ENCODE measurements around the gene GALNS. TPM values are rescaled to one million over a fixed set of nuclear protein-coding genes. Genes with fewer than 3 reads are reported as not detected.
A peak's percentile ranks its signal among the peaks of the same experiment; 100 is the strongest.

GALNS gene
- total and polyA plus RNA-seq, 2 of the 13 experiments (the other 11 are each of a cell fraction or from before 2014, with no cell fraction given), result 9.2 to 9.8 TPM

- 0 out of 2 replicates have a peak, but pooled peaks have one; percentile 48 for TF ChIP-seq ZGPAT (CRISPR knock-in tag; IDR thresholded peaks at IDR 0.05)
- TF ChIP-seq NONO (IDR thresholded peaks at IDR 0.05), result no peak
- peak; percentile 44; the same call in 1 of the 2 replicates for TF ChIP-seq NONO (CRISPR knock-in tag; conservative IDR thresholded peaks at IDR 0.05)
- peak; percentile 60 for TF ChIP-seq RARA (CRISPR knock-in tag; IDR thresholded peaks at IDR 0.05)
- TF ChIP-seq PAXIP1 (CRISPR knock-in tag; conservative IDR thresholded peaks at IDR 0.05), result peak; percentile 92
- no peak for TF ChIP-seq ZNF24 (IDR thresholded peaks at IDR 0.05)
- TF ChIP-seq ZNF746 (CRISPR knock-in tag; IDR thresholded peaks at IDR 0.05), result peak; percentile 65; the same call in 1 of the 2 replicates
- TF ChIP-seq PCBP1 (IDR thresholded peaks at IDR 0.05; ENCODE audit: borderline replicate concordance, low read depth, low read length), result 0 out of 2 replicates have a peak, but pooled peaks have one; percentile 59
- peak; percentile 18; the same call in 1 of the 2 replicates for TF ChIP-seq ZNF460 (CRISPR knock-in tag; IDR thresholded peaks at IDR 0.05; ENCODE audit: borderline replicate concordance)
- TF ChIP-seq RXRA (CRISPR knock-in tag; IDR thresholded peaks at IDR 0.05), result peak; percentile 53; the same call in 1 of the 2 replicates
- 0 out of 2 replicates have a peak, but pooled peaks have one; percentile 47 for TF ChIP-seq ZMAT3 (CRISPR knock-in tag; conservative IDR thresholded peaks at IDR 0.05)
- TF ChIP-seq TAF15 (IDR thresholded peaks at IDR 0.05; ENCODE audit: low read depth, low read length, poor library complexity, severe bottlenecking), result no peak
- TF ChIP-seq AGO1 (IDR thresholded peaks at IDR 0.05; ENCODE audit: low read depth, low read length, poor library complexity, severe bottlenecking), result peak; percentile 69
- TF ChIP-seq GATAD1 (CRISPR knock-in tag; IDR thresholded peaks at IDR 0.05), result 0 out of 2 replicates have a peak, but pooled peaks have one; percentile 4
- peak; percentile 37 for TF ChIP-seq MAX (IDR thresholded peaks at IDR 0.05)
- TF ChIP-seq DZIP1 (CRISPR knock-in tag; IDR thresholded peaks at IDR 0.05), result peak; percentile 38; the same call in 1 of the 2 replicates
- TF ChIP-seq GABPB1 (CRISPR knock-in tag; IDR thresholded peaks at IDR 0.05), result peak; percentile 22; the same call in 1 of the 2 replicates
Observed at GRCh38 chr16:88793251-88793954, 63.3 kb downstream of the GALNS start (continued).
